ENCODE data around the gene DNAJB2. TPM values are rescaled to one million over a fixed set of nuclear protein-coding genes. Genes with fewer than 3 reads are reported as not detected.

DNAJB2 gene
- 14.3 and 22.2 TPM in 2 replicates for total RNA-seq (2014; rRNA removed; shearing (Covaris generic))

GRCh38 chr2:219279151-219279915, at the start of gene DNAJB2:
Gene DNAJB2 (plus strand): TSS chr2:219279366. CDS start chr2:219279834, 468 bp downstream.

GRCh38 chr2:219245148-219245898, 33.8 kb upstream of the DNAJB2 start, which contains the start of the genes GLB1L and STK16:
Gene GLB1L (minus strand): TSS chr2:219245444. CDS start chr2:219243573, 1,871 bp downstream.
Gene STK16 (plus strand): TSS chr2:219245479. CDS start chr2:219246000, 521 bp downstream.

GRCh38 chr2:219252900-219253752, 26.0 kb upstream of the DNAJB2 start, which contains the start of gene TUBA4B:
Gene TUBA4B (plus strand): TSS chr2:219253243. CDS start chr2:219253408, 165 bp downstream.

GRCh38 chr2:219253753-219254589, 25.2 kb upstream of the DNAJB2 start, which contains the start of gene TUBA4A:
Gene TUBA4A (minus strand): TSS chr2:219253918. CDS start chr2:219253858, 60 bp downstream.

GRCh38 chr2:219309278-219309677, 30.1 kb downstream of the DNAJB2 start, which contains the start of gene PTPRN:
Gene PTPRN (minus strand): TSS chr2:219309401. CDS start chr2:219309332, 69 bp downstream.

GRCh38 chr2:219332542-219332941, 53.4 kb downstream of the DNAJB2 start, which contains the start of gene RESP18:
Gene RESP18 (minus strand): TSS chr2:219332744.

Small RNA genes lying within 50 kb of the gene (small RNA-seq; reads per million reads assigned to genes)
- not detected for gene MIR153-1

Other genes with a start within 250 kb of the DNAJB2 start
- 0.08 TPM in 1 of 2 replicates, not detected in the other for gene CFAP65, start 237.8 kb upstream of the DNAJB2 start, total RNA-seq (2014; rRNA removed; shearing (Covaris generic))
- gene IHH, start 218.4 kb upstream of the DNAJB2 start, total RNA-seq (2014; rRNA removed; shearing (Covaris generic)): not detected in 2 replicates
- gene NHEJ1, start 118.6 kb upstream of the DNAJB2 start, total RNA-seq (2014; rRNA removed; shearing (Covaris generic)): 9.2 and 12.6 TPM in 2 replicates
- gene SLC23A3, start 109.3 kb upstream of the DNAJB2 start, total RNA-seq (2014; rRNA removed; shearing (Covaris generic)): 0.19 and 0.42 TPM in 2 replicates
- gene CNPPD1, start 102.4 kb upstream of the DNAJB2 start, total RNA-seq (2014; rRNA removed; shearing (Covaris generic)): 21.7 and 25.0 TPM in 2 replicates
- gene RETREG2, start 101.1 kb upstream of the DNAJB2 start, total RNA-seq (2014; rRNA removed; shearing (Covaris generic)): 22.8 and 23.2 TPM in 2 replicates
- 17.7 and 22.0 TPM in 2 replicates for gene ZFAND2B, start 72.6 kb upstream of the DNAJB2 start, total RNA-seq (2014; rRNA removed; shearing (Covaris generic))
- 24.7 and 25.5 TPM in 2 replicates for gene ABCB6, start 60.4 kb upstream of the DNAJB2 start, total RNA-seq (2014; rRNA removed; shearing (Covaris generic))
- 38.7 and 42.7 TPM in 2 replicates for gene ATG9A, start 49.7 kb upstream of the DNAJB2 start, total RNA-seq (2014; rRNA removed; shearing (Covaris generic))
- 33.5 and 40.4 TPM in 2 replicates for gene ANKZF1, start 49.6 kb upstream of the DNAJB2 start, total RNA-seq (2014; rRNA removed; shearing (Covaris generic))
- gene GLB1L, start 33.9 kb upstream of the DNAJB2 start, total RNA-seq (2014; rRNA removed; shearing (Covaris generic)): 10.8 and 14.0 TPM in 2 replicates
- 10.3 and 12.0 TPM in 2 replicates for gene STK16, start 33.9 kb upstream of the DNAJB2 start, total RNA-seq (2014; rRNA removed; shearing (Covaris generic))
- gene TUBA4B, start 26.1 kb upstream of the DNAJB2 start, total RNA-seq (2014; rRNA removed; shearing (Covaris generic)): not detected in 2 replicates
- gene TUBA4A, start 25.4 kb upstream of the DNAJB2 start, total RNA-seq (2014; rRNA removed; shearing (Covaris generic)): 0.11 and 0.75 TPM in 2 replicates
- 2.8 and 3.5 TPM in 2 replicates for gene PTPRN, start 30.0 kb downstream of the DNAJB2 start, total RNA-seq (2014; rRNA removed; shearing (Covaris generic))
- gene RESP18, start 53.4 kb downstream of the DNAJB2 start, total RNA-seq (2014; rRNA removed; shearing (Covaris generic)): not detected in 2 replicates
- gene DNPEP, start 108.5 kb downstream of the DNAJB2 start, total RNA-seq (2014; rRNA removed; shearing (Covaris generic)): 33.4 and 47.8 TPM in 2 replicates
- not detected in 2 replicates for gene DES, start 139.0 kb downstream of the DNAJB2 start, total RNA-seq (2014; rRNA removed; shearing (Covaris generic))
- 8.8 and 14.3 TPM in 2 replicates for gene SPEG, start 155.5 kb downstream of the DNAJB2 start, total RNA-seq (2014; rRNA removed; shearing (Covaris generic))
- gene GMPPA, start 219.5 kb downstream of the DNAJB2 start, total RNA-seq (2014; rRNA removed; shearing (Covaris generic)): 21.9 and 27.4 TPM in 2 replicates
- gene ASIC4, start 235.1 kb downstream of the DNAJB2 start, total RNA-seq (2014; rRNA removed; shearing (Covaris generic)): 0.11 and 0.15 TPM in 2 replicates